ENCODE measurements around the gene DOCK10. TPM values are rescaled to one million over a fixed set of nuclear protein-coding genes. Genes with fewer than 3 reads are reported as not detected.

DOCK10 gene
- total and polyA plus RNA-seq, 2 donors (not counting 3 experiments of a cell fraction or from before 2014, with no cell fraction given): 5.8 to 23.0 TPM

DNA sequence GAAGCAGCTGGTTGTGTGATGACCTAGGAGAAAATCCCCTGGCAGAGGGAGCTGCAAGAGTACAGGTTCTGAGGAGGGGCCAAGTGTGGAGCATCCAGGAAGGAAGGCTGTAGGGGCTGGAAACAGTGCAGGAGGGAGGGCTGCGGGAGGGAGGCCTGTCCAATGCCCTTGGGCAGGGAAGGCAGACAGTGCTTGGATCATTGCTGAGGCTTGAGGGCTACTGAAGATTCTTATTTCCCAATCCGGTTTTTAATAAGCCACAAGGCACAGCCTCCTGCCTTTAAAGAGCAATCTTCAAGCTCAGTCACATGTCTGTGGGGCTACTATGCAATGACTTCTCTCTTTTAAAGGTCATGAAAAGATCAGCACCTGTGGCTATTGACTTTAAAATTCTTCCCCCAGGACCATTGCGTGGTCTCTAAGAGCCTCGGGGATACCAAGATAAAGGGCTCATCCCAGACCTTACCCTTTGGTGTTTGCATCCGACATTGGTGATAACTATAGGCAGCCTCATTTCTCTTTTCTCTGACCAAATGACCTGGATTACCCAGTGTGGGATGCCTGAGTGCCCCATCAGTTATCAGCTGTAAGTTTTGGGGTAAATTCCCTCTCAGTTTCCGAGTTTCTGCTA lies 149.6 kb downstream of the DOCK10 start:
- Histone ChIP-seq H3K9me1 (replicated peaks; ENCODE audit: control insufficient read depth, extremely low read depth, insufficient read depth, low read length) (no peaks in the 10 kb centered on the region), H3K79me2 (ENCODE audit: control insufficient read depth, insufficient read depth, low read length) (no peaks in the 10 kb centered on the region), H3K36me3 (ENCODE audit: control insufficient read depth in 2 of 2, extremely low read depth in 1 of 2, insufficient read depth in 2 of 2, low read length in 2 of 2) (no peaks in the 10 kb centered on the region), H3K27me3 (ENCODE audit: control insufficient read depth in 2 of 2, insufficient read depth in 2 of 2, low read length in 2 of 2) (no peaks in the 10 kb centered on the region), H2AFZ (ENCODE audit: low read depth, low read length) (no peak overlapping the region), H3K9ac (replicated peaks; ENCODE audit: extremely low read depth, insufficient read depth, low read length) (no peak overlapping the region), H4K20me1 (replicated peaks; ENCODE audit: control insufficient read depth, extremely low read depth, insufficient read depth, low read length) (no peaks in the 10 kb centered on the region), H3K4me3 (replicated peaks in 1 of 3; ENCODE audit: insufficient read depth in 1 of 3, low read depth in 1 of 3, low read length in 3 of 3) (no peak overlapping the region), H3K4me1 (ENCODE audit: control insufficient read depth, extremely low read depth, insufficient read depth, low read length) (no peaks in the 10 kb centered on the region), H3K9me3 (replicated peaks; ENCODE audit: control insufficient read depth, insufficient read depth, low read length) (no peaks in the 10 kb centered on the region), H3K27ac (ENCODE audit: insufficient read depth, low read depth, low read length) (no peak overlapping the region), H3K4me2 (ENCODE audit: insufficient read depth, low read length) (no peak overlapping the region)
- TF ChIP-seq POLR2A (IDR thresholded peaks at IDR 0.05; ENCODE audit: low read depth, low read length) (no peak), CTCF (IDR thresholded peaks at IDR 0.05; ENCODE audit: extremely low read depth in 1 of 2, insufficient read depth in 1 of 2, low read depth in 1 of 2, low read length in 2 of 2) (no peak), MYC (IDR thresholded peaks at IDR 0.05; ENCODE audit: low read depth, low read length) (no peak), MAX (IDR thresholded peaks at IDR 0.05; ENCODE audit: insufficient read depth, insufficient read length) (no peak), FOS (IDR thresholded peaks at IDR 0.05; ENCODE audit: borderline replicate concordance, insufficient read depth, low read length) (no peak), GATA2 (IDR thresholded peaks at IDR 0.05; ENCODE audit: insufficient read depth, insufficient read length, low read depth, low read length) (no peak), JUN (IDR thresholded peaks at IDR 0.05; ENCODE audit: borderline replicate concordance, insufficient read depth, insufficient read length, low read depth) (no peak), POLR2AphosphoS5 (IDR thresholded peaks at IDR 0.05; ENCODE audit: insufficient read depth, low read depth, low read length) (no peak), EZH2 (IDR thresholded peaks at IDR 0.05; ENCODE audit: borderline replicate concordance, low read depth, low read length, severe bottlenecking) (no peak)
- no TSS peak for BruUV-seq (replicated peaks)
- POLR2A ChIA-PET: no interaction called here
- DNase-seq (ENCODE audit: low read depth, low spot score) (no peak), FAIRE-seq (no peak)
- dilution Hi-C loops (cut with MboI; ENCODE audit: extremely low pct_ligation_motif_present, low sequenced_read_pairs): no loop called here
- intact Hi-C loops (cut with micrococcal nuclease): no loop called here
- CTCF ChIA-PET: interaction anchor here (0.6 kb wide), 1 partner anchor 1567 kb away, joined by 3 read pairs; no protein-coding TSS in a partner anchor
